H7 (cell line): ENCODE results near the gene NAV2. TPM values are rescaled to one million over a fixed set of nuclear protein-coding genes. Genes with fewer than 3 reads are reported as not detected.

Experiments used
- DNase-seq: peaks from one replicate; pipeline ENCODE4 v3.0.0; 2012
- H3K27me3 ChIP-seq: 2 replicates; pipeline ENCODE4 v1.6.0; 2011; ENCODE audit warnings: mild to moderate bottlenecking, low read length; ENCODE audit not compliant: control insufficient read depth, insufficient read depth
- H3K36me3 ChIP-seq: replicated peaks from 2 replicates; pipeline ENCODE4 v1.5.1; 2011; ENCODE audit warnings: low read length; ENCODE audit not compliant: control insufficient read depth, insufficient read depth
- H3K4me3 ChIP-seq: 2 replicates; pipeline ENCODE4 v1.5.1; 2011; ENCODE audit warnings: low read depth, mild to moderate bottlenecking, control low read depth, low read length, moderate library complexity; ENCODE audit not compliant: insufficient read depth
- total RNA-seq: library from RNA; depleted of rRNA; stranded (reverse); fragments of >200 nt; shearing (Covaris generic); gene quantifications from 2 replicates; pipeline ENCODE4 v1.2.3, GENCODE V29; 2014

The NAV2 gene
- total RNA-seq, 1 experiment from 2014 or later: 11.1 TPM

DNA sequence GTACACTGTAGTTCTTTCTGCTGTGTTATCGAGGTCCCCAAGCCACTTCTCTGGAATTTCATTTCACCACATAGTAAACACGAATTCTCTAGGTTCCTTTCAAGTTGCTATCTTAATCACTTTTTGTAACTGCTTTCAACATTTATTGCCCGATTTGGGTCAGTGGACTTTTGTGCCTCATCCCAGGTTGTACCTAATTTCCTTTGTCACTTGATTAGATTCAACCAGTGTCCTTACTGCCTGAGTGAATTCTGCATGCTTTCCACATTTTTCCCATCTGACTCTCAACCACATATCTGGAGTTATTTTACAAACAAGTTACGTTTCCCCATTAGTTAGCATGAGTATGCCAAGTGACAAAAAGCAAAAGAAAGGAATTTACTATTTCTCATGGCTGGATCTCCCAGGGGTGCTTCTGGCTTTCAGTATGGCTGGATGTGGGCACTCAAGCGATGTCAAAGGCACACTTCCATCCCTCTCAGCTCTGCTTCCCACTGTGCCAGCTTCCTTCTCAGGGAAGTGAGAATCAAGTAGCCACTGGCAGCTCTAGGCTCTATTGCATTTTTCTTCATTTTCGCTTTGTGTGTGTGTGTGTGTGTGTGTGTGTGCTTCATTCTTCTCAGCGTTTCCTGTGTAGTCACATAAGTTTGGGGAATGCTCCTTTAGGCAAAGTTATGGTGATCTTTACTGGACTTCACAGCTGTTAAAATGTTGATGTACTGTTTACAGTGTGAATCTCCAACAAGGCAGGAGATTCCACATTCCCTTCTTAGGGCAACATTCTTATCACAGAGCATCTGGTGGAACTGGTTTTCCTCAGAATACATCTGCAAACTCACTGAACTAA is 318.7 kb downstream of the NAV2 start:
- no peak overlapping the region for H3K4me3 ChIP-seq
- no peak for DNase-seq
- H3K36me3 ChIP-seq: no peaks in the 10 kb centered on the region
- H3K27me3 ChIP-seq: no peaks in the 10 kb centered on the region

DNA sequence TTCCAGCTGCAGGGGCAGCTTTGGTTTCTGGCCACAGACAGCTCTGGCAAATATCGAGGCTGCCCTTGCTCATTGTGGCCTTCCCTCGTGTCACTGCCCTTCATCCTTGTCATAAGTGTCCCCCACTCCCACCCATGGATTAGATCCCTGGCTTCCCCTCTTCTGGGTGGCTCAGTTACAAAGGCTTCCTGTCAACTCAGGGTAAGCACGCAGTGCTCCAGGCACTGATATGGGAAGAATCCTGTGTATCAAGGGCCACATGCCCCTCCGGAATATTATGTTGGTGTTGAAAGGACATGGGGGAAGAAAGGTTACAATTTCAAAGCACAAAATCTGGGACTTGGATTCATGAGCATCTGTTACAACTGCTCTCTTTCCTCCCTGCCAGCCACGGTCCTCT is 319.5 kb downstream of the NAV2 start:
- Histone ChIP-seq H3K4me3 (no peak overlapping the region), H3K36me3 (no peaks in the 10 kb centered on the region), H3K27me3 (no peaks in the 10 kb centered on the region)
- DNase-seq: no peak

DNA sequence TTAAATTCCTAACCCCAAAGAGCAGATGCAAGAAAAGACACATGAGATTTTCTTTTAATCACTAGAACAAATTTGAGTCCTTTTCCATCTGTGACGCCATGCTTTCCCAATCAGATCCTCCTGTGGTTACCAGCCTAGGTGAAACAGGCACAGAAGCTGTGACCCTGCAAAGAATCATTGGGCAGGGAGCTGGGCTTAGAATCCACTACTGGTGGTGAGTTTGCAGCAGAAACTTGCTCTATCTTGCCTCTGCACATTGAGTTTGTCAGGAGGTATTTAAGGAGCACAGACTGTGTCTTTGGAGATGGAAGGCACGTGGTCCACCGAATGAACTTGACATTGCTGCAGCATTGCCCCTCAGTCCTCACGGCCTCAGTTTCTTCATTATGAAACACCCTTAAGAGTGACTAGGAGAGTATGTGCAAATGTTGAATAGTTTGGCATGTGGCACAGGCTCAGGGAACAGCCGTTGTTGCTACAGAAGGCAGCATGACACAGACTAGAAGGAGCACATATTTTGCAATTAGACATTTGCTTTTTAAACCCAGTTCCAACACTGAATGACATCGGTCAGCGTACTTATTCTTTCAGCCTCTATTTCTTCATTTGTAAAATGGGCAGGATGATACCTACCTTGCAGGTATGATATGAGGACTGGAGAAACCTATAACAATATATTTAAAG is 320.1 kb downstream of the NAV2 start:
- H3K27me3 ChIP-seq: no peaks in the 10 kb centered on the region
- no peak overlapping the region for H3K4me3 ChIP-seq
- H3K36me3 ChIP-seq: no peaks in the 10 kb centered on the region
- DNase-seq: no peak

DNA sequence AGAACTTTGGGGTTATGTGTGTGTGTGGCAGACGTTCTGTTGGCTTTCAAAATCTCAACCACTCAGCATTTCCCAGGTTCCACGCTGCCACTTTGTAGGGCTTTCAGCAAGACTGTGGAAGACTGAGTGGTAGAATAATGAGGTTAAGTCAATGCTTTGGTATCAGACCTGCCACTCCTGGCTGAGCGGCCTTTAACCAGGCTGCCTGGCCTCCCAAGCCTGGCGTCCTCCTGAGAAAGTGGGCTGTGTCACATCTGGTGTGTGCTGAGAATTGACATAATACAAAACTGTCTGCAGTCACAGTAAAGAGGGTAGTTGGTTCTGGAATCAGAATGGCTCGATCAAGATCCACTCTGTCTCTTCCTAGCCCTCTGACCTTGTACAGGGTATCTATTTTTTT is 321.2 kb downstream of the NAV2 start:
- no peaks in the 10 kb centered on the region for H3K27me3 ChIP-seq
- peaks cover 3% of the 10 kb centered on the region; the same call in 1 of the 2 replicates for H3K36me3 ChIP-seq
- DNase-seq: no peak
- no peak overlapping the region for H3K4me3 ChIP-seq

DNA sequence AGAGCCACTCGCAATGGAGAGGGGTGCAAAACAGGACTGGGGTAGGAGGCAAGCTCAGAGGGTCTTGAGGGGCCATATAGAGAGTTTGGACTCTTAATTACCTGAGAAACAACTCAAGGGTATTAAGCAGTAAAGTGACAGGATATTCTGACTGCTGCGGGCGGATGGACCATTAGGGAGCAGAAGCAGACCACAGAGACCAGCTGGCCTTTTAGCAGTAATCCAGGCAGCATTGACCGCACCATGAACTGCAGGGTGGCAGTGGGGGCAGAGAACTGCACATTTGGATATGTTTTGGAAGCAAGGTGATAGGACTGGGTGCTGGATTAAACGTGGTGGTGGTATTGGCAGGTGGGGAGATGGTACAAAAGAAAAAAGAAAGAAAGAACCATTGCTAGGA is 322.3 kb downstream of the NAV2 start:
- no peak overlapping the region for H3K4me3 ChIP-seq
- H3K36me3 ChIP-seq: peaks cover 5% of the 10 kb centered on the region
- no peak for DNase-seq

DNA sequence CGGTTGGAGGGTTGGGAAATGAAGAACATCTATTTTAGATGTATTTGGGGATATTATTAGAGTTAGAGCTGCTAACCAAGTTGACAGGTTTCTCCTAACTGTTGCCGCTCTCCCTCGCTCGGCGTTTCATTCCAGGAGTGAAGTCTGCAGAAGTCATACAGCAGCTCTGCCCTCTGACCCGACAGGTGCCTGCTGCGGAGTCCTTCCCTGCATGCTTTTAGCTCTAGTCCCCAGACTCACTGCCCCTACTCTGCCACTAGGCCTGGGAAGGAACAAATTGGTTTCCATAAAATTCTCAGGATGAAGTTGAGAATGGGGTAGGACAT is 322.7 kb downstream of the NAV2 start:
- Histone ChIP-seq H3K36me3 (peaks cover 5% of the 10 kb centered on the region), H3K4me3 (no peak overlapping the region)
- DNase-seq: no peak

More for the DNA sequence above, 322.3 kb downstream of the NAV2 start:
- H3K27me3 ChIP-seq: no peaks in the 10 kb centered on the region

DNA sequence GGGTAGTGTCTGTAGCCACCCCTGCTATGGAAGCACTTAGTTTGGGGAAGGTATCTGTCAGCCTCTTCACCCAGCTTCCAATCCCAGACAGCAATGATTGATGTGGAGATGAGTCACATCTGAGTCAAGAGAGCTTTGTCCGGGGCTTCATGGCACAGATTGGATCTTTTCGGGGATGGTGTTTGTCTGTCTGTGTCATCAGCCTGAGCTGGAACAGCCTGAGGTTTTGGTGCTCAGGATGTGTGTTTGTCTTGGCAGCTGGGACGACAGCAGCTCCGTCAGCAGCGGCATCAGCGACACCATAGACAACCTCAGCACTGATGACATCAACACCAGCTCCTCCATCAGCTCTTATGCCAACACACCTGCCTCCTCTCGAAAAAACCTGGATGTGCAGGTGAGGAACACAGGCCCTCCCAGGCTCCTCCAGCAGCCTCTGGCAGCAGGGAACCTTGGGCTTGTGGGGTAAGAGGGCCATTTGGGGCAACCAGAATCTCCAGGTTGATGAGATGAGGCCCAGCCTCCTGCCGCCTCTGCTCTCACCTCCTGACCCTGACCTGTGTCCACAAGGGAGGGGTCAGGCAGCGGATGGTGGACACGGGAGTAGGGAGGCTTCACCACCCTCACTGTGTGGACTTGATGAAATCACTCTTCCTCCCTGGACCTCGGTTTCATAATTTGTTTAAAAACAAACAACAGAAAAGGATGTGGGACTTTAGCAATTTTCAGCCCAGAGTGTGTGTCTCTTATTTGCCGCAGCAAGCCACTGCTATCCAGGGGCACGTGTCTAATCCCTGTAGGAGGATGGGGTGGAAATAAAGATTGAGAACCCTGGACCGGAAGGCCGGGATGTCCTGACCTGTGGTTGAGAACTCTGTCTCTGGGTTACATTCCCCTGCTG is 323.3 kb downstream of the NAV2 start:
- H3K4me3 ChIP-seq: no peak overlapping the region
- no peak for DNase-seq
- peaks cover 5% of the 10 kb centered on the region for H3K36me3 ChIP-seq
- no peaks in the 10 kb centered on the region for H3K27me3 ChIP-seq

More for the DNA sequence above, 322.7 kb downstream of the NAV2 start:
- H3K27me3 ChIP-seq: no peaks in the 10 kb centered on the region

DNA sequence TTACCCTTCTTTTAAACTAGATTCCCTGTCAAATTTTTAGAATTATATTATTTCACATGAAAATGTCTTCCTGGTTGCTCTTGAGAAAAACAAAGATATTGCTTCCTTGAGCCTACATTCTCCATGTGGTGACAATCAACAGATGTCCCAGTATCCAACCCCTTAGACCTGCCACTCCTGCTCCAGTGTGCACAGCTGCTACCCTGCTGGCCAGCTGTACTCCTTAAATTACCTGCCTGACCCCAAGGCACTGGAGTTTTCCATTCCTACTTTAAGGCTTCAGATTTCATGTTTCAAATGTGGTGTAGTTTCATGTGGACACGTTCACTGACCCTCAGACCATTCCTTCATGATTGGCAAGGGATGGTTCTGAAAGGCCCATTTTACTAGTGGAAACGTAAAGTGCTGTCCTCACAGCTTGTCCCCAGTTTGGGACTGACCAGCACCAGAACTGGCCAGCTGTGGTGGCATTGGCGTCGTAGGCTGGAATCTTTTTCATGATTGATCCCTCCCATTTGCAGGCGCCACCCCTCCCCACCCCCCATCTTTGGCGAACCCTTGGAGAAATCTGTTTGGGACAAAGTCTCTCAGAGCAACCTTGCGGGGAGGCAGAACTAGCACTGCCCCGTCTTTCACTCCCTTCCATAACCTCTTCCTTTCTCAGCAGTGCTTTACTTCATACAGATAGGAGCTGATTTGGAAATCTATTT is 324.1 kb downstream of the NAV2 start:
- Histone ChIP-seq H3K36me3 (peaks cover 5% of the 10 kb centered on the region), H3K27me3 (no peaks in the 10 kb centered on the region), H3K4me3 (no peak overlapping the region)
- no peak for DNase-seq

DNA sequence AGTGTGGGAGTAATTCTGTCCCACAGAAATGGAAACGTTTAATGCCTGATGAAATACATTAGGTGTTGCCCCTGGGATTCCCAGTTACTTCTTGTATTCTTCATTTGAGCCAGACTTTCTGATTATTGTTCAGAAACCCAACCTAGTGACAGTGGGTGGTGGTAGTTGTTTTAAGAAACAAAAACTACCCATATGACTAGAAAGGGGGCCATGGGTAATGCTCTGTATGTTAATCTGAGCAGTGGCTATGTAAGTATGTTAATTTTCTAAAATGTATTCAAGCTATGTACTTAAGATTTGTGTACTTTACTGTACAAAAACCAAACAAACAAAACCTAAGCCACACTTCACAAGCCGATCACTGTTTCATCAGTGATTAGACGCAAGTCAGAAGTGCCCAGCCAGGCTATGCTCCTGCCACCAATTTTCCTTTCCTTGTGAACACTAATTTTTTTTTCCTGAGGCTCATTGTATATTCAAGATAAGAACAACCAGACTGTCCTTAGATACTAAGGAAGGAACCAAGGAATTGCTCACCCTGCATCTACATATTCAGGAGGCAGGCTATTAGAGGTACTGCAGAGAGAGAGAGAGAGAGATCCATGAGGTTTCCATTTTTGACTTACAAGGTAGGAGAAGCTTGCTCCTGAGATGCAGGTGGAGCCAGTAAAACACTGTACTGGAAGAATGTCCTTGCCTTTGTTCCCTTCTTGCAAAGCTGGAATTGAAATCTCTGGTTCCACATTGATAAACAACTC is 324.9 kb downstream of the NAV2 start:
- no peak overlapping the region for H3K4me3 ChIP-seq
- H3K36me3 ChIP-seq: peaks cover 5% of the 10 kb centered on the region
- no peak for DNase-seq
- H3K27me3 ChIP-seq: no peaks in the 10 kb centered on the region

DNA sequence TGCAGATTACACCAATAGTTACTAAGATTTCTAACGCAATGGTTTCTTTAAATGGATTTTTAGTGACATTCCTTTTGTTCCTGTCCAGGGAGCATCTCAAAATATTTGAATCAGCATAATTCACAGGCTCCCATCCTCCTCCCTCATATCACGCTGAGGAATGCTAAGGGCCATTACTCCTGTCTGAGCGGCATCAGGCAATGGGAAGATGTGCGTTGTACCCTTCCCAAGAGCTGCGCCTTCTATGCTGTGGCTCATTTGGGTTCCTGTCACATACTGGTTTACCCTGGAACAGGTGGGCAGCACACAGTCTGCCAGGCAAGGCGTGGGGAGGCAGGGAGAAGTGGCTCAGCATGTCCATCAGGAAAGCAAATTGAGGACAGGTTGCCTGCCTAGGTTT is 325.8 kb downstream of the NAV2 start:
- no peaks in the 10 kb centered on the region for H3K27me3 ChIP-seq

DNA sequence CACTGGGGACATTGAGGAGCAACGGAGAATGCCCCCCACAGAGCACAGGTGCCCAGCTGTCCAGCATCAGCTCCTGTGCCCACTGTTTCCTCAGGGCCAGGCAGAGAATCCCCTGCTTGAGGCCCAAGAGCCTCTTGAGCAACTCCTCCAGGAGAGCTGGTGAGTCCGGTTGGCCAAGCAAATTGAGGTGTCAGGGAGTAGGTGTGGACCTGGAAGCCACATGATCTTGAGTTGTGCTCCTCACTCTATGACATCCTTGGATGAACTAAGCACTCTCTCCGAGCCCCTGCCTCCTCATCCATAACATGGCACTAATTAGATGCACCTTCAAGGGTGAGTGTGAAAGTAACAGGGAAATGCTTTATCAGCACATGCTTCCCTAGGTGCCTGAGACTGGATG is 326.3 kb downstream of the NAV2 start:
- Histone ChIP-seq H3K36me3 (peaks cover 5% of the 10 kb centered on the region), H3K27me3 (no peaks in the 10 kb centered on the region), H3K4me3 (no peak overlapping the region)
- DNase-seq: no peak

More for the DNA sequence above, 325.8 kb downstream of the NAV2 start:
- no peak overlapping the region for H3K4me3 ChIP-seq
- peaks cover 5% of the 10 kb centered on the region for H3K36me3 ChIP-seq
- no peak for DNase-seq

DNA sequence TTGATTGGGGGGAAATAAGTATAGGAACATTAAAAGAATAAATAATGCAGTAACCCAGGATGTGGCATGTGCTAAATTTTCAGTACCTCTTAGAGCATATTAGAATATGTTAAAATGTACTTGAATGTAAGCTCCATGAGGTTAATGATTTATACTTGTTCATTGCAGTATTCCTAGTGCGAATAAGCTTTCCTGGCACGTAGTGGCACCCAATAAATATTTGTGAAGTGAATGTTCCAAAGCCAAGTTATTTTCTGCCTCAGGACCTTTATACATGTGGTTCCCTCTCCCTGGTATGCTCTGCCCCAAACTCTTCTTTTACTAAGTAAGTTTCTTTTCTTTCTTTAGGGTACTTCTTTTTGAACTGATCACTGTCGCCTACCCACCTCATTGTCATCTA is 328.9 kb downstream of the NAV2 start:
- Histone ChIP-seq H3K4me3 (no peak overlapping the region), H3K36me3 (peaks cover 12% of the 10 kb centered on the region), H3K27me3 (no peaks in the 10 kb centered on the region)
- no peak for DNase-seq

DNA sequence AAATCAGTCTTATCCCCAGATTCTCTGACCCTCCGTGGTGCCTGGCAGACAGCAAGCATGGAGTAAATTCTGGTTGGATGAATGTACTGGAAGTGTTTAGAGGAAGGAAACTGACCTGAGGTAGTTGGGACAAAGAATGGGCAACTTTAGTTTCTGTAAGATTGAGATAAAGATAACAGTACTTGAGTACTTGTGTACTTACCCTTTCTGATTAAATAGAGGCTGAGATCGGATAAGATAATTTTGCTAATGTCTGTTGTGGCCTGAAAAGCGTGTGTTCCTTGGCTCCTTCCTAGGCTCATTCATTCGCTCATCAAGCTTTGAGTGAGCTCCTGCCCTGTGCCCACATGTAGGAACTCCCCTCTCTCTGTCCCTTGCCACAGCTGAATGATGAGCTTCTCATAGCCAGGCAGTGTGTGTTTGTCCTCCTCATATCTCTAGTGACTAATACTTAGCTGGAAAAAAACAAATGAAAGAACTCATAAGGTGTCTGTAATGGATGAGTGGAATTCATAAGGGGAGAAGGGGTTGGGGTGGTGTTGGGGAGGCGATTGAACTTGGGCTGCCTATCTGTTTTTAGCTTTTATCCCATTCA is 329.5 kb downstream of the NAV2 start:
- DNase-seq: no peak
- Histone ChIP-seq H3K36me3 (peaks cover 12% of the 10 kb centered on the region), H3K27me3 (no peaks in the 10 kb centered on the region), H3K4me3 (no peak overlapping the region)
